HL-60 (cell line): ENCODE measurements around the gene GIGYF1.
A peak's percentile ranks its signal among the peaks of the same experiment; 100 is the strongest.

Experiments used
- DNase-seq, 2 experiments: peaks; one replicate each; pipeline ENCODE4 v3.0.0-alpha.2; 2010 to 2020; ENCODE audit warnings: low read depth in 1 of 2, low spot score in 1 of 2
- H3K27ac ChIP-seq: fragments of 250-450 bp; sonication (Bioruptor Pico); replicated peaks from 2 replicates; pipeline ENCODE4 v1.5.1; 2020; ENCODE audit warnings: mild to moderate bottlenecking, moderate library complexity
- H3K27me3 ChIP-seq: fragments of 250-450 bp; sonication (Bioruptor Pico); 2 replicates; pipeline ENCODE4 v1.5.1; 2021; ENCODE audit warnings: mild to moderate bottlenecking, moderate library complexity; ENCODE audit not compliant: insufficient read depth, poor library complexity, severe bottlenecking
- H3K4me3 ChIP-seq: replicated peaks from 2 replicates; pipeline ENCODE4 v1.5.1; 2011; ENCODE audit warnings: mild to moderate bottlenecking, control low read depth, low read length; ENCODE audit not compliant: insufficient read depth
- CTCF ChIP-seq: IDR thresholded peaks from one replicate; pipeline ENCODE4 v1.5.1; 2011; ENCODE audit warnings: low read length, control low read depth, inconsistent platforms; ENCODE audit not compliant: insufficient read depth
- GABPA ChIP-seq: IDR thresholded peaks from 2 replicates; pipeline ENCODE4 v1.6.1; 2012; ENCODE audit warnings: low read depth
- POLR2AphosphoS5 ChIP-seq: IDR thresholded peaks from 2 replicates; pipeline ENCODE4 v1.6.1; 2012; ENCODE audit warnings: low read depth
- REST ChIP-seq: IDR thresholded peaks from 2 replicates; pipeline ENCODE4 v1.6.1; 2012; ENCODE audit warnings: low read depth; ENCODE audit not compliant: insufficient replicate concordance
- SPI1 ChIP-seq: IDR thresholded peaks from 2 replicates; pipeline ENCODE4 v1.6.1; 2012; ENCODE audit warnings: low read depth, mild to moderate bottlenecking, borderline replicate concordance

Gene GIGYF1

GRCh38 chr7:100640517-100641440 lies 53.3 kb downstream of the GIGYF1 start:
- no peak overlapping the region for H3K4me3 ChIP-seq
- TF ChIP-seq GABPA (no peak), POLR2AphosphoS5 (no peak), REST (no peak), SPI1 (no peak), CTCF (no peak)
- no peak overlapping the region for H3K27ac ChIP-seq
- no peak for DNase-seq
- no peaks in the 10 kb centered on the region for H3K27me3 ChIP-seq

- Histone ChIP-seq H3K4me3 (no peak overlapping the region), H3K27me3 (no peaks in the 10 kb centered on the region), H3K27ac (no peak overlapping the region)
- no peak for DNase-seq
- TF ChIP-seq POLR2AphosphoS5 (no peak), SPI1 (no peak), CTCF (no peak), GABPA (no peak), REST (no peak)
These were observed 54.0 kb downstream of the GIGYF1 start for GRCh38 chr7:100639995-100640516.

GRCh38 chr7:100632951-100633717 lies 60.9 kb downstream of the GIGYF1 start:
- peak overlapping the region; percentile 70 for H3K4me3 ChIP-seq
- peak overlapping the region; percentile 45; the same call in 1 of the 2 replicates for H3K27ac ChIP-seq
- DNase-seq, result peak; percentile 63 to 70
- H3K27me3 ChIP-seq, result no peaks in the 10 kb centered on the region
- TF ChIP-seq CTCF (peak; percentile 13), REST (no peak)
